ENCODE data around the gene NDUFV3. TPM values are rescaled to one million over a fixed set of nuclear protein-coding genes. Genes with fewer than 3 reads are reported as not detected.
"Not testable (repeated sequence)": the region's sequence is repeated elsewhere in the genome, so short reads cannot be mapped to it uniquely, and the experiment has no call there.

Gene NDUFV3
- total RNA-seq: 10 to 100 TPM; 18.2 to 21.7 TPM

- Mint-ChIP-seq H3K4me3 (peak within 1 kb of the TSS; percentile 85 to 93), H3K27ac (peak within 1 kb of the TSS; percentile 88), H3K4me1 (ENCODE audit: low read depth) (peaks cover 18% of the 10 kb centered on the region), H3K36me3 (ENCODE audit: insufficient read depth in 2 of 2) (peaks cover 3% of the 10 kb centered on the region in 2 donors), H3K27me3 (ENCODE audit: low read depth) (no peaks in the 10 kb centered on the region), H3K9me3 (no peaks in the 10 kb centered on the region)
- ATAC-seq (replicated peaks in 1 of 2) (peak; percentile 95 to 96), DNase-seq (peak; percentile 99)
Measured at GRCh38 chr21:42892931-42893755, at the start of gene NDUFV3. Gene NDUFV3, plus strand, starts transcription at chr21:42893309. Its CDS starts 25 bp downstream, at chr21:42893334.

- Mint-ChIP-seq H3K27ac (no peak overlapping the region), H3K27me3 (ENCODE audit: low read depth) (no peaks in the 10 kb centered on the region), H3K4me3 (no peak overlapping the region), H3K9me3 (no peaks in the 10 kb centered on the region), H3K4me1 (ENCODE audit: low read depth) (peaks cover 9% of the 10 kb centered on the region), H3K36me3 (ENCODE audit: insufficient read depth in 2 of 2) (peaks cover 15 to 40% of the 10 kb centered on the region in 2 donors)
- DNase-seq (no peak), ATAC-seq (replicated peaks in 1 of 2) (no peak)
Measured at GRCh38 chr21:42844411-42845113, 48.5 kb upstream of the NDUFV3 start.

DNA sequence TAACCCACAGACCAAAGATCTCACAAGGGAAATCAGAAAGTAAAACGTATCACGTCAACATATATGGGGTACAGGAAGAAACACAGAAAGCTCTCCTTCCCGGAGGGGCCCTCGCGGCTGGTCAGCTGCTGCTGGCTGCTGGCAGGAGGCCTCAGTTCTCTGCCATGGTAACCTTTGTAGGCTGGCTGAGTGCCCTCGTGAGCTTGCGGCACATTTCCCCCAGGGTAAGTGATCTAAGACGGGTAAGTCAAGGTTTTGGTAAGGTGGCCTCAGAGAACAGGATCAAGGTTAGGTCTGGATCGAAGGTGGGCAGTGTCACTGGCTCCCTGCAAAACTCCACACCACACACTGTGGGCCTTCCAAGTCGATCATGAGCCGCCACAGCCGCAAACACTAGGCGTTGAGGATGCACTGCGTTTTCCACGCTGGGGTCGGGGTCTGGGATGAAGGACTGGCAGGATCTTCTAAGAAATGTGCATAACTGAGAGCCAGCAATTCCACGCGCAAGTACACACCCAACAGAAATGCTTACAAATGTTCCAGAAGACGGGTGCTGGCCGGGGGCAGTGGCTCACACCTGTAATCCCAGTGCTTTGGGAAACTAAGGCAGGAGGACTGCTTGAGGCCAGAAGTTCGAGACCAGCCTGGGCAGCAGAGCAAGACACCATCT lies 47.7 kb upstream of the NDUFV3 start:
- no peak overlapping the region for H3K27ac Mint-ChIP-seq
- DNase-seq (no peak), ATAC-seq (replicated peaks in 1 of 2) (no peak)
- peaks cover 16 to 41% of the 10 kb centered on the region in 2 donors for H3K36me3 Mint-ChIP-seq (ENCODE audit: insufficient read depth in 2 of 2)
- no peak overlapping the region for H3K4me3 Mint-ChIP-seq
- no peaks in the 10 kb centered on the region for H3K27me3 Mint-ChIP-seq (ENCODE audit: low read depth)
- no peaks in the 10 kb centered on the region for H3K9me3 Mint-ChIP-seq
- H3K4me1 Mint-ChIP-seq (ENCODE audit: low read depth): peaks cover 9% of the 10 kb centered on the region

GRCh38 chr21:42846221-42846620 lies 46.9 kb upstream of the NDUFV3 start:
- H3K27me3 Mint-ChIP-seq (ENCODE audit: low read depth): no peaks in the 10 kb centered on the region
- no peak overlapping the region for H3K27ac Mint-ChIP-seq
- peaks cover 9% of the 10 kb centered on the region for H3K4me1 Mint-ChIP-seq (ENCODE audit: low read depth)
- H3K4me3 Mint-ChIP-seq: no peak overlapping the region
- DNase-seq (no peak), ATAC-seq (replicated peaks in 1 of 2) (no peak)
- no peaks in the 10 kb centered on the region for H3K9me3 Mint-ChIP-seq
- peaks cover 16 to 42% of the 10 kb centered on the region in 2 donors for H3K36me3 Mint-ChIP-seq (ENCODE audit: insufficient read depth in 2 of 2)

DNA sequence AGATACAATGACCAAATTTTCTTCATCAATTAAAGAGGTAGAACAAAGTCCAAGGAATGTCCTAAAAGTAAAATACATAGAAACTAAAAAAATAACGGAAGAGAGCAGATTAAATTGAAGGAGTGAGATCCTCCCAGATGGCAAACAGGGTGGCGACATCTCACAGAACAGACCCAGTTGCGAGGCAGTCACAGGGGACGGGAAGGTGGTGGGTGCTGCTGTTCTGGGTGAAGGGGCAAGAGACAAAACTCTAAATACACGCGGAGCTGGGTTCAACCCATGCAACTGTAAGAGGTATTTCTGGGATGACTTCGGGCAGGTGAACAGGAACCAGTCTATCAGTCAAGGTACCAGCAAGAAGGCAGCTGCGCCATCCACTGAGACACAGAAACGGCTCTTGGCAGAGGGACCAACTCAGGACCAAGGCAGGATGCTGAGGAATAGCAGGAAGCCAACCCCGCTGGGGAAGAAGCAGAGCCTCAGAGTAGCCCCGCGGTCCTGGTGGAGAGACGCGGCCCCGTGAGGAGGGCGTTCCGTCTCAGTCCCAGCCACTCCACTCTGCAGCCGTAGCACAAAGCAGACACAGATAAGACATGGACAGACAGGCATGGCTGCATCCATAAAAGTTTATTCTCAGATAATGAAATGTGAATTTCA lies 45.9 kb upstream of the NDUFV3 start:
- Mint-ChIP-seq H3K36me3 (ENCODE audit: insufficient read depth in 2 of 2) (peaks cover 16 to 43% of the 10 kb centered on the region in 2 donors), H3K4me3 (no peak overlapping the region), H3K27ac (no peak overlapping the region), H3K27me3 (ENCODE audit: low read depth) (no peaks in the 10 kb centered on the region), H3K4me1 (ENCODE audit: low read depth) (peaks cover 9% of the 10 kb centered on the region), H3K9me3 (no peaks in the 10 kb centered on the region)
- ATAC-seq (replicated peaks in 1 of 2): no peak
- DNase-seq: no peak

DNA sequence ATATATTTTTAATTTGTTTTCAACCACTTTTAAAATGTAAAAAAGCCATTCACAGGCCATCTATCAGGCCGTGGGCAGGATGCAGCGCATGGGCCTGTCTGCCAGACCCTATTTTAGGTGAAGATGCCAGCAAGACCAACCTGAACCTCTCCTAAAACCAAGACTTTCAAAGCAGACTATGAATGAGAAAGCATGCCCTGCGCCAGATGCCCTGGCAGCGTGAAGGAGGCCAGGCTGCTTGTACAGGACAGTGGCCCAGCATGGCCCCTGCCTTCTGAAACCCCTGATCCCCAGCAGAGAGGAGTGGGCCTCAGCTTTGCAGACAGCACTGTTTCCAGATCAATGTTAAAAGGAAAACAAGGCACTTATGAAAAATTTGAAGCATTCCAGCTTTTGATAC lies 45.4 kb upstream of the NDUFV3 start:
- H3K9me3 Mint-ChIP-seq: no peaks in the 10 kb centered on the region
- H3K4me3 Mint-ChIP-seq: no peak overlapping the region
- no peak overlapping the region for H3K27ac Mint-ChIP-seq
- H3K36me3 Mint-ChIP-seq (ENCODE audit: insufficient read depth in 2 of 2): peaks cover 16 to 43% of the 10 kb centered on the region in 2 donors
- H3K27me3 Mint-ChIP-seq (ENCODE audit: low read depth): no peaks in the 10 kb centered on the region
- peaks cover 9% of the 10 kb centered on the region for H3K4me1 Mint-ChIP-seq (ENCODE audit: low read depth)
- DNase-seq (no peak), ATAC-seq (replicated peaks in 1 of 2) (no peak)

GRCh38 chr21:42848144-42848931 lies 44.8 kb upstream of the NDUFV3 start:
- H3K4me1 Mint-ChIP-seq (ENCODE audit: low read depth); ATAC-seq (replicated peaks in 1 of 2); H3K27me3 Mint-ChIP-seq (ENCODE audit: low read depth); DNase-seq; H3K9me3 Mint-ChIP-seq; H3K4me3 Mint-ChIP-seq; H3K27ac Mint-ChIP-seq: not testable (repeated sequence)
- H3K36me3 Mint-ChIP-seq (ENCODE audit: insufficient read depth in 2 of 2): peaks cover 16 to 41% of the 10 kb centered on the region in 2 donors

GRCh38 chr21:42848932-42849758 lies 44.0 kb upstream of the NDUFV3 start:
- Mint-ChIP-seq H3K27me3 (ENCODE audit: low read depth) (no peaks in the 10 kb centered on the region), H3K4me1 (ENCODE audit: low read depth) (peaks cover 9% of the 10 kb centered on the region), H3K36me3 (ENCODE audit: insufficient read depth in 2 of 2) (peaks cover 16 to 38% of the 10 kb centered on the region in 2 donors), H3K27ac (no peak overlapping the region), H3K9me3 (no peaks in the 10 kb centered on the region), H3K4me3 (no peak overlapping the region)
- ATAC-seq (replicated peaks in 1 of 2): no peak
- DNase-seq: no peak

DNA sequence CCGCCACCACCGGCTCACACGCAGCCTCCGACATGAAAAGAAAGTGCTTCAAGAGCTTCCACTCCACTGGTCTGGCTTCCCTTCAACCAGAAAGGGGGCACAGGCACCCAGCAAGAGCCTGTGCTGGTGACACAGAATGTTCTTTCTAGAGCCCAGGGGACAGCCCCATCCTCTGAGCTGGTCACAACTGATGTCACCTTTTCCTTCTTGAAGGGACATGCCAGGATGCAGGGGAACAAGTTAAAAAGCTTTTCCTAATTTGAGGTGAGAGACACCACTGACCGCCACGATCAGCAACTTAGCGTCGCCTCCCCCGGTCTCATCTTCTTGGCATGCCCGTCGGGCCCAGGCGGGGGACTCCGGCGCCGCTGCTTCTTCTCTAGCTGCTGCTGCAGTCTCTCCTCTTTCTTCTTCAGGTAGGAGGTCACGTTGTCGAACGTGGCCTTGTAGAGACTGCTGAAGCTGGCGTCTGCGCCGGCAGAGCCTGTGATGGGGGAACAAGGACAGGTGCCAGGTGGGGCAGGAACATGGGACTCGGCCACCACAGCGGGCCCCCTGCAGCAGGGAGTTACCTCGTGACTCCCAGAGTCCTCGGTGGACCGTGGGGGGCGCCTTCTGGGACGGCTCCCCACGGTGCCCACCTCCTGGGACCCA lies 43.2 kb upstream of the NDUFV3 start:
- H3K4me3 Mint-ChIP-seq: no peak overlapping the region
- H3K4me1 Mint-ChIP-seq (ENCODE audit: low read depth): peaks cover 9% of the 10 kb centered on the region
- H3K27me3 Mint-ChIP-seq (ENCODE audit: low read depth): no peaks in the 10 kb centered on the region
- H3K9me3 Mint-ChIP-seq: no peaks in the 10 kb centered on the region
- H3K36me3 Mint-ChIP-seq (ENCODE audit: insufficient read depth in 2 of 2): peaks cover 16 to 40% of the 10 kb centered on the region in 2 donors
- ATAC-seq (replicated peaks in 1 of 2) (peak; percentile 39 to 43), DNase-seq (no peak)
- H3K27ac Mint-ChIP-seq: no peak overlapping the region

DNA sequence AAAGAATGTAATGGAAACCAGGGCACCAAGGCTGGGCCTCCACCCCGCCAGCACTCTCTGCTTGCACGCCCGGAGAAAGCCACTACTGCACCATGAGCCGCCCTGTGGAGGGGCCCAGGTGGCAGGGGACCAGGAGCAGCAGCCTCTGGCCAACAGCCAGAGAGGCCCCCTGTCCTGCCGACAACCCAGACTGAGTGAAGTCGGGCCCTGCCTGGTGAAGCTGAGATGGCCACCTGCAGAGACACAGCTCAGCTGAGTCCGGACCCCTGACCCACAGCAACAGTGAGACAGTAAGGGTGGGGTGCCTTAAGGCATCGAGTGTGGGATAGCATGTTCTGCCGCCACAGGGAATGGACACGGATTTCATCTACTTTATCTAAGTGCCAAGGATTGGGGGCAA lies 42.6 kb upstream of the NDUFV3 start:
- ATAC-seq (replicated peaks in 1 of 2): peak in 1 of 2 donors; percentile 13
- Mint-ChIP-seq H3K4me3 (no peak overlapping the region), H3K9me3 (no peaks in the 10 kb centered on the region)

DNA sequence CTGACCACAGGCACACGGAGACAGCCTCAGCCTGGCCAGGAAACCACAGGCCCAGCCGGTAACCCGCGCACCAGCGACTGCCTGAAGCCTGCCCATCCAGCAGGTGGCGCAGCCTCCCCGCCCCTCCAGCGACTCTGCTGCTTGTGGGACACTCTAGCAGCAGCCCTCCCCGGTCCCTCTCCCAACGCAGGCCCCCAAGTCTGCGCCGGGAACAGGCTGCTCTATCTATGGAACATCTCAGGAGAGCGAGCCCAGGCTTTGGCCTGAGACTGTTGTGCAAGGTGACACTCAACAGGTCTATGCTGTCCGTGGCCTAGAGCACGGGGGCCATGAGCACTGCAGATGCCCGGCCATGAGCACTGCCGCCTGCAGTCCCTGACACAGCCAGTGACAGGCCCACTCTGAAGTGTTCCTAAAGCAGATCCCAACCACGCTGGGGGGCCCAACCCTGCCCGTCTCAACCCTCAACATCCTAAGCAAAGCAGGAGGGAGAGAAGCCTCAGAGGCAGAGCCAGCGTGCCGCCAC lies 42.2 kb upstream of the NDUFV3 start:
- no peaks in the 10 kb centered on the region for H3K27me3 Mint-ChIP-seq (ENCODE audit: low read depth)
- peaks cover 9% of the 10 kb centered on the region for H3K4me1 Mint-ChIP-seq (ENCODE audit: low read depth)
- DNase-seq: peak; percentile 38 to 56
- no peaks in the 10 kb centered on the region for H3K9me3 Mint-ChIP-seq
- H3K36me3 Mint-ChIP-seq (ENCODE audit: insufficient read depth in 2 of 2): peaks cover 16 to 40% of the 10 kb centered on the region in 2 donors
- no peak overlapping the region for H3K4me3 Mint-ChIP-seq
- peak; percentile 57 to 67 for ATAC-seq (replicated peaks in 1 of 2)
- H3K27ac Mint-ChIP-seq: no peak overlapping the region

More for the DNA sequence above, 42.6 kb upstream of the NDUFV3 start:
- H3K27me3 Mint-ChIP-seq (ENCODE audit: low read depth): no peaks in the 10 kb centered on the region
- H3K4me1 Mint-ChIP-seq (ENCODE audit: low read depth): peaks cover 9% of the 10 kb centered on the region
- H3K36me3 Mint-ChIP-seq (ENCODE audit: insufficient read depth in 2 of 2): peaks cover 16 to 38% of the 10 kb centered on the region in 2 donors
- H3K27ac Mint-ChIP-seq: no peak overlapping the region
- DNase-seq: no peak
